Stimulated activated naive CD4-positive, alpha-beta T cell (primary cell): Measurements from ENCODE around the gene HSPA8.

Experiments used
- DNase-seq, 6 experiments: peaks; one replicate each; lab custom pipeline; 2025; lab: John Stamatoyannopoulos, UW

The HSPA8 gene

DNA sequence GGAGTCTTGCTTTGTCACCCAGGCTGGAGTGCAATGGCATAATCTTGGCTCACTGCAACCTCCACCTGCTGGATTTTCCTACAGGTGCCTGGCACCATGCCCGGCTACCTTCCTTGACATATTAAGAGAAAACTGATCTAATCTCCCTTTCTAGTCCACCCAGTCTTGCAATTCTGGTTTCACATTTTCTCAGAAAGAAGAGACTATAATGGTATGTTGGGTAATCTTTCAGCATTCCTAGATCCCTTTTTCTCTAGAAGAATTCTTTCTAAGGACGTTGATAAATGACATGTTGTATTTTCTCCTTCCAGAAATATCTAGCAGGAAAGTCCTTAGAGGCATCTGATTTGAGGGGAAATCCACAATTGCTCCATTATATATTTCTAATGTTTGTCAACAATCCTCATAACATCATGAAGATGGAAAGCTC is 10.4 kb upstream of the HSPA8 start:
- DNase-seq = no peak

DNA sequence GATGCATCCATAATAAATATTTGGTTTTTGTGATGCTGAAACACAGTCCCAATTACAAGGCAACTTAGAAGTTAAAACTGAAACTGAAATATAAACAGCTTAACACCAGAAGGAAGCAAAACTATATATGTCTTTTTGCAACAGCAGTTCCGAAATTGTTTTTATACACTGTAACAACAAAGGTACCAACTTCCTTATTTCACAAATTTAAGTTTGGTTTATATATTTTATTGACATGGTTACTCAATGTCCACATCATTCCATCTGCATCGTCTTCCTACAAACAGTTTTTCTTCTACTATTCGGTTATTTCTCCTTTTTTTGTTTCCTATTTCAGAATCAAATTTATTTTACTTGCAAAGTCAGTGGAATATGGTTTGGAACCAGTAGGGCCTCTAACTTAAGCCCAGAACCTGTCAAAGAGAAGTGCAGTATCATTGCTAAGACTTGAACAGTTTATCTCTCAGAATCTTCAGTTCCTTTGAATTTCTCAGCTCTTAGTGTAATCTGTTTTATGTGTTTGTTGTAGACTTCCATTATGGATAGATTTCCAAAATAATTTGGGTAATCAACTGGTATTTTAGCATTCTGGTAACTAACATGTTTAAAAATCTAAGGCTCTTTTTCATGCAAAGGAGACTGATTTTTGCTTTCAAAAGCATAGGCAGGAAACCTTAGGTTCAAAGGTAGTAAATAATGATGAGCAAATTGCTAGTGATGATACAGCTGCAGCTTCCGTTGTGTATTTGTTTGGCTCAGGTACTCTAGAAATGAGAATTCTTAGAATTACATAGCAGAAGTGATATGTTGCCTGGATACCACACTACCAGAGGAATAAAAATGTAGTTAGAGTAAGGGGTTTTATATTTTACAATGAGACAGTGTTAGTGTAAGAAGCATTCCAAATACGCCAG is 8.2 kb upstream of the HSPA8 start:
- DNase-seq = peak in 3 of 6 experiments; percentile 66 to 73 (median 71)

DNA sequence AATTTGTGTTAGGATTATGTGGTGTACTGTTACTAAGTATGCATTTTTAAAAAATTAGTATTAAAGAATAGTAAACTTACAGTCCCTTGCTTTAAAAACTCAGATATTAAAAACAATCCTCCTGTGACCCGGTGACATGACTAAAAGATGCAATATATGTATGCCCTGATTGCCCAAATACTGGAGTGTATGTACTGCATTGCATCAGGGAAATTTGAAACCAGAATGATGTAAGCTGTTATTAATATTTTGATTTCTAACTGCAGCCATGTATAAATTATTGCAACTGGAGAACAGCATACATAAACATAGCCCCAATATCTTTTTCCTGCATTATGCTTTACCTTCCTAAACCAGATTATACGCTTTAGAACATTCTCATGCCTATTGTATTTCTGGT is 3.7 kb upstream of the HSPA8 start:
- no peak for DNase-seq

DNA sequence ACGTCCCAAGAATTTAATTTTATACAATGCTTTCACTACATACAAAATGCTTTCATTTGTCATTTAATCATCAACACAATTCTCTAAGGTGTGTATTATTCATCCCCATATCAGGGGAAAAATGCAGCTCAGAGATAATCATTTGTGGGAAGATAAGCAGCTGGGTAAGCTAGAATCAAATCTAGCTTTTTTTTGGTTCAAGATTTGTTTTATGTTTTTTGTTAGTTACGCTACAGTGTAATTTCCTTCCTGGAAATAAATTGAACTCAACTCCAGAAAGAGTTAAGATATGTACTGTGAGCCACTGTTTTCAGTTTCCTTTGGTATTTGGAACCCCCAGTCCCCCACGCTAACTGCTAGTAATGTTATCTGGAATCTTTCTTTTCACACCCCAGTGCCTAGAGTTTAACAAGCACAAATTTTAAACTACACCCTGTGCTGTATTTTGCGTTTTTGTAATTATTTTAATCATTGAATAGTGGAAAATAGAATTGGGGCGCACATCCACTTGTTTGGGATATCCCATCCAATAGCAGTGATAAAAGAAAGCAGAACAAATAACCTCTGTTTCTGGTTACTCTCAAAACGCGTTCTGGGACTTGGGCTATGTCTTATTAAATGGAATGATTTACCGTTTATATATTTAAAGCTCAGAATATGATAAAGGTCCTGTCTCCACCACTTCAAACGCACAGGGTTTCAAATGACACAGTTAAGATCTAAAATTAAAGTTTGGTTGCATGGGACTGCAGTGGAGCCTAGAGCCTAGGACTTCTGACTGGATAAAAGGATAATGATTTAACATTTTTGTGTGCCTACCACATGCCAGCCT is 2.1 kb upstream of the HSPA8 start:
- peak in 2 of 6 experiments; percentile 48 to 49 for DNase-seq

DNA sequence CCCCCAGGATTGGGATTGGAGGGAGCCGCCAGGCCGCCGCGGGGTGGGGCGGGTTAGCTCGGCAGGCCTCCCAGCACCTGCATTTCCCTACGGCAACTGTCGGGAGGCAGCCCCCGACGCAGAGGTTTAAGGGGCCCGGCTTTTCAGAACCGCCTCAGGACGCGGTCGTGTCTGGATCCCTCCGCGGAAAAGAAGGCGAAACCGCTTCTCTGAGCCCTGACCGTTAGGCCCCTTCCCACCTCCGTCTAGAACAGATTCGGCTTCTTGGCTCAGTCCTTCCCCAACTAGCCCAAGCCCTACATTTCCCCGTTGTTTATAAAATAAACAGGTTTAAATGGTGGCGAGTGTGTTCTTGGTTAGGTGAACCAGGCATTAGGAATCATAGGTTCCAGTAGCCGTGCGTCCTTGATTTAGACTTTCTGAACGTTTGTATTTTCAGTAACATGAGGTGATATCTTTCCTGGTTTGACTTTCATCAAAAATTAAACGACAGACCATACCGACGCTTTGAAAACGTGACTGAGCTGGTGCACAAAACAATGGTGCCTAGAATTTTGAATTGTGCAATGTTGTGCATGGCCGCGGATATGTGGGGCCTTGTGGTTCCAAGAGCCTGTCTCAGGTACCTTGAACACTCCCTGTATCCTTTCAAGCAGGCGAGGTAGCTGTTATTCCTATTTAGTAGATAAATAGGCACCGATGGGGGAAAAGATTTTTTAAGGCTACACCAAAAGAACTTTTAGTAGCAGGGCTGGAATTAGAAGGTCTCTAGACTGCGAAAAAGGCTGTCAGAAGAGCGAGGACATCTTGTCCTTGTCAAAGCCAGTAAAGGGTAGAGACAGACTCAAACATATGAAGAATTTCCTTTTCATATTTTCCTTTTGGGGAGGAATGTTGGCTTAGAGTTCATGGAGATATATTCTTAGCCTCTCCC is 1.2 kb upstream of the HSPA8 start:
- DNase-seq = peak in 4 of 6 experiments; percentile 18 to 74 (median 62)

DNA sequence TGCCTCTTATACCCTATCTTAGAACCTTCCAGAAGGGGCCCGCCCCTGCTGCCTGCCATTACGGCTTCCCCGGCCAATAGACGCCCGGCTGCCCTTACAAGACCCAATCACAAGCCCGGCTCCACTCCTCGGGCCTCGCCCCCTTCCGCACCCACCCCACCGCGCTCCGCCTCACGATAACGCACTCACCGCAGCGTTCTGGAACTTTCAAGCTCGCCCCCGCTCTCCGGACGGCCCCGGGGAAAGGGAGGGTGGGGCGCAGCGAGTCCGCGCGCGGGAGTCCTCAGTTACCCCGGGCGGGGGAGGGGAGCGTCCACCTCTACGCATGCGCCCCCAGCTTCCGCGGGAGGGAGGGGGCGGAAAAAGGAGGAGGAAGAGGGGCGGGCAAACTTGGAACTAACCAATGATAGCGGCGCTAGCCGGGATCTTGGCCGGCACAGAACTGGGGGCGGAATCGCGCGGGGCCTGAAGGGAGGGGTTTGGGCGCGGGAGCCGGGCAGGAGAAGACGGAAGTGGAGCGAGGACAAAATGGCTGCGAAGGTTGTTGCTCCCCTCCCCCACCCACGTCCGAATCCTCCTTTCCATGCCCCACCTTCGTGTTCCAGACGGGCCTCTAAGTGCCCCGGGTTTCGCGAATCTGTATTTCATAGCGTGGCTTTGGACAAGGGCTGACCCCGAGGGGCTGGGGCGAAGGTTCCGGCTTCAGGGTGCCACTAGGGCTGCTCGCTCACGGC is 389 bp upstream of the HSPA8 start:
- peak; percentile 98 to 100 (median 99) for DNase-seq

DNA sequence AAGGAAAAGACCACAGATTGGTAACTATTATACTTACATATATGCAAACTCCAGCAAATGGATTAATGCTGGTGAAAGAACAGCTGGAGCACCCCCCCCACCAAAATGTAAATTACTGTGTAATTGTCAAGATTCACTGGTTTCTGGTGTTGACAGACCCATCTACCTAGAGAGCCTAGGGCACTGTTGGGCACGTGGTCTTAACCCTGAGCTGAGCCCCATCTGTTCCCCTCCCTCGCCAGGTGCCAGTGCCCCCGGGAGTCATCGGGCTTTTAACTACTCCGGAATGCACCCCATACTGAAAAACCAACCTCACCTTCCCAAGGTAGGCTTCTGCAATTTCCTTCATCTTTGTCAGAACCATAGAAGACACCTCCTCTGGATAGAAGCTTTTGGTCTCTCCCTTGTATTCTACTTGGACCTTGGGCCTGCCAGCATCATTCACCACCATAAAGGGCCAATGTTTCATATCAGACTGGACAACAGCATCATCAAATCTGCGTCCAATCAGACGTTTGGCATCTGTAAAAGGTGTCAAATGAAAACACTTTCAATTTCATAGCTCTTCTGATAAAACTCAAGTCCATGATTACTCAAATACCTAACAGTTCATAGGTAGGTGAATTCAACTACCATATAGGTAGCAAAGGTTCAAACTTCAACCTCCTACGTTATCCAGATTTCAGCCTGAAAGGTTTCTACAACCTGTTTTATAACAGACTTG is 1.5 kb downstream of the HSPA8 start:
- DNase-seq = peak in 2 of 6 experiments; percentile 6 to 17

DNA sequence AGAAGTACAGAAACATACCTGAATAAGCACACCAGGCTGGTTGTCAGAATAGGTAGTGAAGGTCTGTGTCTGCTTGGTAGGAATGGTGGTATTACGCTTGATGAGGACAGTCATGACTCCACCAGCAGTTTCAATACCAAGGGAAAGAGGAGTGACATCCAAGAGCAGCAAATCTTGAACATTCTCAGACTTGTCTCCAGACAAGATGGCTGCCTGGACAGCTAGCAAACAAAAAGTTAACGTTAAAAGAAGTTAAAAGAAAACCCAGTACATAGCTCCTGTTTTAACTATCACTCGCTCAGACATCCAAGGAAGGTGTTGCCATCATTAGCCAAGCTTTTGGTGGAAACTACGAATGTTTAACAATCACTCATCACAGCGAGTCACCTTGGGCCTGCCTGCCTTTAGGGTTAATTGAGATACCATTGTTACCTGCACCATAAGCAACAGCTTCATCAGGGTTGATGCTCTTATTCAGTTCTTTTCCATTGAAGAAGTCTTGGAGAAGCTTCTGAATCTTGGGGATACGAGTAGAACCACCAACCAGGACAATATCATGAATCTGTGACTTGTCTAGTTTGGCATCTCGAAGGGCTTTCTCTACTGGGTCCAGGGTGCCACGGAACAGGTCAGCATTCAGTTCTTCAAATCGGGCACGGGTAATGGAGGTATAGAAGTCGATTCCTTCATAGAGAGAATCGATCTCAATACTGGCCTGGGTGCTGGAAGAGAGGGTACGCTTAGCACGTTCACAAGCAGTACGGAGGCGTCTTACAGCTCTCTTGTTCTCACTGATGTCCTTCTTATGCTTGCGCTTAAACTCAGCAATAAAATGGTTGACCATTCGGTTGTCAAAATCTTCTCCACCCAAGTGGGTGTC is 2.7 kb downstream of the HSPA8 start:
- peak in 2 of 6 experiments; percentile 8 to 42 for DNase-seq

DNA sequence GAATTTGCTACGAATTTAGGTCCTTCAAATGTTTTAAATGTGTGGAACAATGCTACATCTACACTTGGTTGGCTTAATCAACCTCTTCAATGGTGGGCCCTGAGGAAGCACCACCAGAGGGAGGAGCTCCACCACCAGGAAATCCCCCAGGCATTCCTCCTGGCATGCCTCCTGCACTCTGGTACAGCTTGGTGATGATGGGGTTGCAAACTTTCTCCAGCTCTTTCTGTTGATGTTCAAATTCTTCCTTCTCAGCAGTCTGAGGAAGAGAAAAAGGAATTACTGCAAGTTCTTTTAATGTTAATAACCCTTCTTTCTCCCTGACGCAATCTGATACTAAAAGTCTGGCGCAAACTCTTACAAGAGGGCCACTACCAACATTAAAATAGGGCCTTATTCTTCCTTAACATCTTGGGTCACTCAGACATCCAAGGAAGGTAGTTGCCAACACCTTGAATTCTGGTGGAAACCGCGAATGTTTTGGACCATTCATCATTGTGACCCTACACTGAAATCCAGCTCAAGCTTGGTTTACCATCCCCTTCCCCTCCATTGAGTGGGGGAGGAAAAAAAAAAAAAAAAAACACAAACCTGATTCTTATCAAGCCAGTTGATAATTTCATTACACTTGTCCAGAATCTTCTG is 4.2 kb downstream of the HSPA8 start:
- peak in 2 of 6 experiments; percentile 14 to 31 for DNase-seq

DNA sequence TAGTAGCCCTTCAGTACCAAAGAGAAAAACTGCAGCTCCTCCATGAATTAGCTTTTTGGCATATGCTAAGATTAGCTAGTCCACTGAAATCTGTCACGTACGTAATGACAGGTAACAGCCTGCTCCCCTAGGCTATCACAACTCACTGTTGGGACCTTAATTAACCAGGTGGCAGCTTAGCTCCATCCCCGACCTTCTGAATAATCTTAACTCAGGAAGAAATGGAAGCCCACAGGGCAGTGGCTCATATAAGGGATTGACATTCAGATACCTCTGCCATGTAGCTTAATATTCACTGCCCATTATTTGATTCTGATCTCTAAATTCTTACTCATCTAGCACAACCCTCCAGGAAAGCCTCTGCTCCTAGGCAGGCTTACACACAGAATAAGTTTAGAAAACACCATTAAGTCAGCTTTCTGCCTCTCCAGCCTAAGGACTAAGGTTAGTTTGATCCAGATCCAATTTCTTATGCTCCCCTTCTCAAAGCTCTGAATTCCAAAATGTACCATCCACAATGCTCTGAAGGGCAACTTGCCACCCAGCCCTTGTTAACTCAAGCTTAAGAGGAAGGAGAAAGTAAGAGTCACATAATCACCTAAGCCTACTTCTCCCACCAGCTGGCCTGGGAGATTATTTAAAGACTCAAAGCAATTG is 5.0 kb downstream of the HSPA8 start:
- no peak for DNase-seq

DNA sequence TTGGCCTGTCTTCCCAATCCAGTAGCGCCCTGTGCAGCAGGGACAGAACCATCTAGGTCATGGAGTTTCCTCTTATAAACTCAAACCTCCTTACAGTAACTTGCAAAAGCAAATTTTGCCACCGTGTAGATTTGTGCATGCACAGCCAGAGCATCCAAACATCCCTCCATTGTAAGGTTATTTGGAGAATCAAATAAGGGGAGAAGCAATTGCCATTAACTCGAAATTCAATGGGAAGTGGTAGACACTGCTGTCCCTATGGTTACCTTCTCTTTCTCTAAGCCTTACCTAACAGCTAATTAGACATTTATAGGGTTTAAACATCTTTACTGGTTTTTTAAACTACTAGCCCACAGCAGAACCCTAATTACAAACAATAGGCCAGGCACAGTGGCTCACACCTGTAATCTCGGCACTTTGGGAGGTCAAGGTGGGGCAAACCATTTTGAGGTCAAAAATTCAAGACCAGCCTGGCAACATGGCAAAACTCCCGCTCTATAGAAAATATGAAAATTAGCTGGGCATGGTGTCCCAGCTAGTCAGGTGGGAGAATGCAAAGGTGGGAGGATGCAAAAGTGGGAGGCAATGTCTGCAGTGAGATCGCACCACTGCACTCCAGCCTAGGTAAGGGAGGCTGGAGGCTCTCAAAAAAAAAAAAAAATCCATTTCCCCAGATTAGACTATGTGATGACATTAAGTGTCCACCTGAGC is 6.6 kb downstream of the HSPA8 start:
- no peak for DNase-seq

DNA sequence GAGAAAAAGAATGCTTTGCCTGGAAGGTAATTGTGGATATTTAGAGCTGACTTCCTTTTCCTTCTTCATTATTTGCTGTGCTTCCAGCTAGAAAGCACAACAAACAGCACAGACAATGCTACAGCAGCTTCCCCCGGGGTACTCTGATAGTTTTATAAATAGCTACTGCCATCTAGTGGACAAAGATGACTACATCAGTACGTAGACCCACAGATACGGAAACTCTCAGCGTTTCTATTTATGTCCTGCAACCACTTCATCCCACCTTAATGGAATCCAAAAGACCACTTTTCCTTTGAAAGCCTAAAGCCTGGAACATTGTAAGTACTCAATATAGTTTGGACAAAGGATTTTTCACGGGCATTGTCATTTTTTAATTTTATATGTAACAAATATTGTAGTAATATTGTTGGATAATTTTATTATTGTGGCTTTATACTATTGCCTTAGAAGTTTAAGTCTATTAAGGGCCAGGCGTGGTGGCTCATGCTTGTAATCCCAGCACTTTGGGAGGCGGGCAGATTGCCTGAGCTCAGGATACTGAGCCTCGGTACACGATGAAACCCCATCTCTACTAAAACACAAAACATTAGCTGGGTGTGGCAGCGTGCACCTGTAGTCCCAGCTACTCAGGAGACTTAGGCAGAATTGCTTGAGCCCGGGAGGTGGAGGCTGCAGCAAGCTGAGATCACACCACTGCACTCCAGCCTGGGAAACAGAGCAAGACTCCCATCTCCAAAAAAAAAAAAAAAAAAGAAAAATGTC is 7.5 kb downstream of the HSPA8 start:
- peak in 4 of 6 experiments; percentile 16 to 73 (median 55) for DNase-seq

DNA sequence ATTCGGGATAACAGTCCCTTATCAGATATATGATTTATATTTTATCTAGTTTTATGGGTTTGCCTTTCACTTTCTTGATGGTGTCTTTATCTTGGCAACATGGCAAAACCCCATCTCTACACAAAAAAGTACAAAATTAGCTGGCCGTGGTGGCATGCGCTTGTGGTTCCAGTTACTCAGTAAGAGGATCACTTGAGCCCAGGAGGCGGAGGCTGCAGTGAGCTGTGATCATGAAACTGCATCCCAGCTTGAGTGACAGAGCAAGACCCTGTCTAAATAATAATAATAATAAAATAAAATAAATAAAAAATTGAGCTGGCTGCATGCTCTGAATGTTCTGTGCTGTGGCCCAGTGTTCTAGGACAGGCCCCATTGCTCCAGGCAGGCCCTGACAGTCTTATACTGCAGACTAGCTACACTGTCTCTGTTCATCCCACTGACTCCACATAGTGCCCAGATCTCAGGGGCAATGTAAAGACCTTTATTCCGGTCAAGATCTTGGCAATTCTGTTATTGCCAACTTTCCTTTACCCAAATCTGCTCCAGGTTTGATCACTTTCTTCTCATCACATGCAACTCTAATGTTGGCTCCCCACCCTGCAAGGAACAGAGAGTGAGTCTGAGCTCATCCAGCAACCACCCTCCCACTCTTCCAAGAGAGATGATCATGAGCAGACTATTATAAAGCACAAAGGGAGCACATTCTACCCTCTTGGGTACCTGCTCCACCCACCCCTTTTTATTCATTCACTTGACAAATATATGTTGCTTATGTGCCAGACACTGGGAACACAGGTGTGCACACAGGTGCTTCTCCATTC is 8.8 kb downstream of the HSPA8 start:
- DNase-seq = no peak

DNA sequence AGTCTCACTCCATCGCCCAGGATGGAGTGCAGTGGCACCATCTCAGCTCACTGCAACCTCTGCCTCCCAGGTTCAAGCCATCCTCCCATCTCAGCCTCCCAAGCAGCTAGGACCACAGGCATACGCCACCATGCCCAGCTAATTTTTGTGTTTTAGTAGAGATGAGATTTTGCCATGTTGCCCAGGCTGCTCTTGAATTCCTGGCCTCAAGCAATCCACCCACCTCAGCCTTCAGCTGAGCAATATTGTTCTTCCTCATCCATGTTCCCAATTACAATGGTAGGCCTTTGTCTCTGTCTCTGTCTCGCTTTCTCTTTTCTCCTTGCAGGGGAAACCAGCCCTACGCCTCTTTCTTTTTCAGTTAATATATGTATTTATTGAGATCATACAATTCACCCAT is 10.3 kb downstream of the HSPA8 start:
- no peak for DNase-seq

DNA sequence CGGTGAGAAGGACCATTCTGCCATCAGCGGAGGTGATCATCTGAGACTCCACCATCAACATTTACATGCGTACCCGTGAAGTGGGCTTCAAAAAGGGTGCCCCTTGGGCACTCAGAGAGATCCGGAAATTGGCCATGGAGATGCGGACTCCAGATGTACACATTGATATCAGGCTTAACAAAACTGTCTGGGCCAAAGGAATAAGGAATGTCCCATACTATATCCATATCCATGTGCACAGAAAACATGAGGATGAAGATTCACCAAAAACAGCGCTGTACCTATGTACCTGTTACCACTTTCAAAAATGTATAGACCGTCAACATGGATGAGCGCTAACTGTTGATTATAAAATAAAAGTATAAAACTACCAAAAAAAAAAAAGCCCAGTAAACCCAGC is 10.8 kb downstream of the HSPA8 start:
- no peak for DNase-seq

DNA sequence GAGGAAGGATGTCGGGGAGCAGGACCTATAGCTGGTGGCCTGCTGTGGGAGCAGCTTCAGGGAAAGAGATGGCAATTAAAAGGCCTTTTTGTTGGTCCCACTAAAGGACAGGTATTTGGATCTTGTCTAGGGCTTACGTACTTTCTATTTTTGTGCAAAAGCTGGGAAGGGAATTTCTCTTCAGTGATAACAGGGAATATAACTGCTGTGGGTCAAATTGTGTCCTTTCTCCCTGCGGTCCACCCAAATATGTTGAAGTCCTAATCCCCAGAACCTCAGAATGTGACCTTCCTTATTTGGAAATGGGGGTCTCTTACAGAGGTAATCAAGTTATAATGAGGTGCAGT is 14.0 kb downstream of the HSPA8 start:
- no peak for DNase-seq
